Measurements from ENCODE around the gene SYNGAP1.

SYNGAP1 gene

DNA sequence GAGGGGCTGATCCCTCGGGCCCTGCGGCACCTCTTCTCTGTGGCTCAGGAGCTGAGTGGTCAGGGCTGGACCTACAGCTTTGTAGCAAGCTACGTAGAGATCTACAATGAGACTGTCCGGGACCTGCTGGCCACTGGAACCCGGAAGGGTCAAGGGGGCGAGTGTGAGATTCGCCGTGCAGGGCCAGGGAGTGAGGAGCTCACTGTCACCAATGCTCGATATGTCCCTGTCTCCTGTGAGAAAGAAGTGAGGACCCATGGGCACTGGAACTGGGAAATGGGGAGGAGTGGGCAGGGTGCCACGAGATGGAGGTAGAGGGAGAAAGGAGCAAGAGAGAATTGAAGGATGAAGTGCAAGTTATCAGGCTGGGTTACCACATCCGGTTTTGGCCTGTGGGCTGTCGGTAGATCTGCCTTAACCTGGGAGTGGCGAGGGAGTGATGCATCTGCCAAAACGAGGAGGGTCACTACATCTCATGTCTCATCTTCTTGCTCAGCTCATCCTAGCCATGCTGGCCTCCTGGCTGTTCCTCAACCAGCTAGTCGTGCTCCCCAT is 14.4 kb upstream of the SYNGAP1 start:
- DNase-seq = peak; percentile 14

DNA sequence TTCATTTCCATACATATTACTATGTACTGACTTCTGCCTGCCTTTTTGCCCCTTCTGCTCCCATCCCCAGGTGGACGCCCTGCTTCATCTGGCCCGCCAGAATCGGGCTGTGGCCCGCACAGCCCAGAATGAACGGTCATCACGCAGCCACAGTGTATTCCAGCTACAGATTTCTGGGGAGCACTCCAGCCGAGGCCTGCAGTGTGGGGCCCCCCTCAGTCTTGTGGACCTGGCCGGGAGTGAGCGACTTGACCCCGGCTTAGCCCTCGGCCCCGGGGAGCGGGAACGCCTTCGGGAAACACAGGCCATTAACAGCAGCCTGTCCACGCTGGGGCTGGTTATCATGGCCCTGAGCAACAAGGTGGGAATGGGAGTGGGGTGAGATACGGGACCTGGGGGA is 13.7 kb upstream of the SYNGAP1 start:
- no peak for DNase-seq

DNA sequence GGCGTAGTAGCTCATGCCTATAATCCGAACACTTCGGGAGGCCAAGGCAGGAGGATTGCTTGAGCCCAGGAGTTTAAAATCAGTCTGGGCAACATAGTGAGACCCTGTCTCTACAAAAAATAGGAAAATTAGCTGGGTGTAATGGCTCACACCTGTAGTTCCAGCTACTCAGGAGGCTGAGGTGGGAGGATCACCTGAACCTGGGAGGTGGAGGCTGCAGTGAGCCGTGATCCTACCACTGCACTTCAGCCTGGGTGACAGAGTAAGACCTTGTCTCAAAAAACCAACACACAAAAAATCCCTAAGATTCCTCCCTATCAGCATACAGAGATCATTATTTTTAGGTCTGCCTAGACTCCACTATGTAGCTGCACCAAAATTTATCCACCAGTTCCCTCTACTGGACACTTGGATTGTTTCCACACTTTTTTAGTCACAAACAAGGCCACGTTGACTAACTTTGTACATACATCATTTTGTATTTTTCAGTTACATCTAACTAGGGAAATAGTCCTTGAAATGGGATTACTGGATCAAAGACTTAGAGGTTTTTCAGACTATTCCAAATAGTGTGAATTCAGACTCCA is 12.6 kb upstream of the SYNGAP1 start:
- no peak for DNase-seq

DNA sequence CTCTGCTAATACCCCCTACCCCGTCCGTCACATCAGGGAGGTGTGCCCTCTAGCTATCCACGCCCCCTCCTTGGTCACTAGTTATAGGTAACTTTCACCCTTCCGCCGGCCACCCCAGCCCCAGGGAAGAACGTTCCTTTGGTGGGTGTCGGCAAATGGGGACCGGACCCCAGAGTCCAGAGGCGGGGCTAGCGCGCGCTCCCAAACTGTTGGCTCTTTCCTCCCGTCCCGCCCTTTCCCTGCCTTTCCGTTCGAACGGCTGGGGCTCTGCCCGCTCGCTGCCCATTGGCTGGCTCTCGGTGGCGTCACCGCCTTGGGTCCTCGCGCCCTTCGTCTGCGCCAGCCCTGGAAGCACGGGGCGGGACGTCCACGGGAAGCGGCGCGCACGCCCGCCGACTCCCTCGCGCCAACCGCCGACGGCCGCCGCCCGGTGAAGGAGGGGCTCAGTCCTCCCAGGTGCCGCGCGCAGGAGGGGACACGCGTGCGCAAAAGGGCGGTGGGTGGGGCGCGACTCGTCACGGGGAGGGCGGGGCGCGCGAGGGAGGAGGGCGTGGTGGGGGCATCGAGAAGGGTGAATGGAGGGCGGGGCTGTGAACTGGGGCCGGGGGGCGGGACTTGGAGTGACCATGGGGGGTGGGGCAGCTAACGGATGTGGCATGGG is 9.7 kb upstream of the SYNGAP1 start:
- DNase-seq = peak; percentile 97

DNA sequence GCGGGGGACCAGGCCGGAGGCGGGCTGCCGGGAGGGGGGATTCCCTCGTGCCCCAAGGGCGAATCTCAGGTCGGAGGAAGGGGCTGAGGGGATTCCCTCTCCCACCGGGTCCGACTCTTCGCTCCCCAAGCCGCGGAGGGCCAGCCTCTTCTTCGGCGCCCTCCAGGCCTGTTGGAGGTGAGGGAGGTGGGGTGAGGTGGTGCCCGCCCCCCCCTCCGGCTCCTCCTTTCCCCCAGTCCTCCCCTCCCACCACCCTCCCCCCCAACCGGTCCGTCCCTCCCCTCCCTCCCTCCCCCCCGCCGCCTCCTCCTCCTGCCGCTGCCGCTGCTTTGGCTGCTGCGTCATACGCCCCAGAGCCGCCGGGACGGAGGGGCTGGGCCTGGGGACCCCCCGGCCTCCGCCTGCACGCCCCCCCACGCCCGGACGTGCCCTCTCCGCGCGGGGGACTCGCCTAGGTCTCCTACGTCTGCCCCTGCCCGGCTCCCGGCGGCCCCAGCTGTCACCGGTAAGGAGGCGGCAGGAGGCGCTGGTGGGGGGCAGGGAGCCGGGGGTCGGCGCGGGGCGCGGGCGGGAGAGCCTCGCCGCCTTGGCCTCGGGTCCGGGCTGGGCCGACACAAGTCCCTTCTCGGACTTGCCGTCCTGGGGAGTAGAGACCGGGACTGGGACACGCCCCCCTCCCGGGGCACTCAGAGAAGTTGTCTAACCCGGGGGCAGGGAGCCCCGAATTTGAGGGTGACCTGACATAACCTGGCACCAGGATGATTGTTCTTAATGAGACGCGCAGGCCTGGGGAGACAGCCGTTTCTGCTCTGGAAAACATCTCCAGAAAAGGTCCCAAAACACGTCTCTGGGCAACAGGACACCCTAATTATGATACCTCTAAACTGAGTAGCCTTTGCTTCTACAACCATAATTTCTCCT is 8.9 kb upstream of the SYNGAP1 start, which contains the start of gene PHF1:
PHF1 (plus strand) TSS at position 304 of the 921 bp plus-strand sequence. CDS start 1,250 bp downstream, outside the sequence.
- DNase-seq = peak; percentile 94

DNA sequence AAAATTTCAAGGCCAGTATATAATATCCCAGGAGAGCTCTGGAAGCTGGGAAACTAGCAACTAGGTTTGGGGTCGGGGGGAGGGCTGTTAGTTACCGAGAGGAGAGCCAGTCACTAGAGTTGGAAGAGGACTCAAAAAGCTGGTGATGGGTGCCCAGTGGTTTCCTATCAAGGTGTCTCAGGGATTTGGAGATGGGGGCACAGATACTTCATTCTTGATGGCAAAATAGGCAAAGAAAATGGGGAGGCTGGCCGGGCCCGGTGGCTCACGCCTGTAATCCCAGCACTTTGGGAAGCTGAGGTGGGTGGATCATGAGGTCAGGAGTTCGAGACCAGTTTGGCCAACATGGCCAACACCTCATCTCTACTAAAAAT is 8.2 kb upstream of the SYNGAP1 start:
- DNase-seq = no peak

DNA sequence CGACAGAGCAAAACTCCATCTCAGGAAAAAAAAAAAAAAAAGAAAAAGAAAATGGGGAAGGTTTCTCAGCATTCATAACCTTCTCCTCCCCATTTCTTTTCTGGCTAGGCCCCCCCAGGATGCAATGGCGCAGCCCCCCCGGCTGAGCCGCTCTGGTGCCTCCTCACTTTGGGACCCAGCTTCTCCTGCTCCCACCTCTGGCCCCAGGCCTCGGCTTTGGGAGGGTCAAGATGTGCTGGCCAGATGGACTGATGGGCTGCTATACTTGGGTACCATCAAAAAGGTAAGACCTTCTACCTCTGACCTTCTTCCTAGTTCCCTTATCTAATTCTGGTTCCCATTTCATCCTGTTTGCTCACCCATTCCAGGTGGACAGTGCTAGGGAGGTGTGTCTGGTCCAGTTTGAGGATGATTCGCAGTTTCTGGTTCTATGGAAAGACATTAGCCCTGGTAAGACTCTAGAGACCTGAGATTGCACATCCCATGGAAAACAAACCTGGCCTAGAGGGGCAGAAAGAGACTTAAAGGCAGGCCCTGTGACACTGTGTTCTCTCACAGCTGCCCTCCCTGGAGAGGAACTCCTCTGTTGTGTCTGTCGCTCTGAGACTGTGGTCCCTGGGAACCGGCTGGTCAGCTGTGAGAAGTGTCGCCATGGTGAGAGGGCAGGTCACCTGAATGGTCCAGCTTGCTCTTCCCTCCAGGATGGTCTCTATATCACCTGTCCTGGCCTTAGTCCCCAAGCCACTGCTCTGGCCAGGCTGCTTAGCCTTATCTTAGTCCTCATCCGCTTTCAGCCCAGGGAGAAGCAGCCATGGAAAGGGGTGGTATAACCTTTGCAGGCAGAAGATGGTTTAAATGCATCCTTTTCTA is 7.5 kb upstream of the SYNGAP1 start:
- no peak for DNase-seq

DNA sequence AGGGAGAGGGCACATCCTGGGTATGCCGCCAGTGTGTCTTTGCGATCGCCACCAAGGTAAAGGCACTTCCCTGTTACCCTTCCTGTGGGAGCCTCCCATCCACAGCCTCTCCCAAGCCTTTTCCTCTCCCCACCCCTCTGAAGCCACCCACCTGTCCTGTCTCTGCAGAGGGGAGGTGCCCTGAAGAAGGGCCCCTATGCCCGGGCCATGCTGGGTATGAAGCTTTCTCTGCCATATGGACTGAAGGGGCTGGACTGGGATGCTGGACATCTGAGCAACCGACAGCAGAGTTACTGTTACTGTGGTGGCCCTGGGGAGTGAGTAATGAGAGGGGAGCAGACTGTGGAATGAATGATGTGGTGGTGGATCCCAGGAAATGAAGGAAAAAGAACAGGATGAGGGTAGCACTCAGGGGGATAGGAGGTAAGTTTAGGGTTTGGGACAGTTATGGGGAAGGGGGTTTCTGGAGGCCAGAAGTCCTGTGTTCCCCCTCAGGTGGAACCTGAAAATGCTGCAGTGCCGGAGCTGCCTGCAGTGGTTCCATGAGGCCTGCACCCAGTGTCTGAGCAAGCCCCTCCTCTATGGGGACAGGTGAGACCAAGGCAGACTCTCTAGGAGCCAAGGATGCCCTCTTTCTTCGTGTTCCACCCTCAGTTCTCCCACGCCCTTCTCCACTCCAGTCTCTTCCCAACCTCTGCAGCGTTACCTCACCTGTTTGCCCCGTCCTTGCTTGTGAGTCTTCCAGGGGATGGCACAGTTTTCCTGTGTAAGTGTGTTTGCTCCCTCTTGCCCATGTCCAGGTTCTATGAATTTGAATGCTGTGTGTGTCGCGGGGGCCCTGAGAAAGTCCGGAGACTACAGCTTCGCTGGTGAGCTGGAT is 6.4 kb upstream of the SYNGAP1 start:
- no peak for DNase-seq

DNA sequence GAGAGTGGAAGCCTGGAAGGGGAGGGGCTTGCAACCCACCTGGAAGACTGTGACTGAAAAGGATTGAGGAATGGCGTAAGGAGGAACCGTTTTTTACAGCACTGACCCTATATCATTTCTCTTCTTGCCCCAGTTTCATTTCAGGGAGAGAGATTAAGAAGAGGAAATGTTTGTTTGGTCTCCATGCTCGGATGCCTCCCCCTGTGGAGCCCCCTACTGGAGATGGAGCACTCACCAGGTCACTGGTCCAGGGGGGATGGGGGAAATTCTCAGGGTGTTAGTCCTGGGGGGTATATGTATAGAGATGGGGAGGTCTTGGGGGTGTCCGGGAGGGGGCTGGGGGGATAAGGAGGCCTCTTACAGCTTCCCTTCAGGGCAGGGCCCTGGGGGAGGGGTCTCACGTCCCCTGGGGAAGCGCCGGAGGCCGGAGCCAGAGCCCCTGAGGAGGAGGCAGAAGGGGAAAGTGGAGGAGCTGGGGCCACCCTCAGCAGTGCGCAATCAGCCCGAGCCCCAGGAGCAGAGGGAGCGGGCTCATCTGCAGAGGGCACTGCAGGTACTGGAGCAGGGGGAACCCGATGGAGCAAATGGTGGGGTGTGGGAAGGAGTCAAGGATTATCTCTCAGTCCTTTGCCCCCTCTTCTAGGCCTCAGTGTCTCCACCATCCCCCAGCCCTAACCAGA is 5.1 kb upstream of the SYNGAP1 start:
- no peak for DNase-seq

DNA sequence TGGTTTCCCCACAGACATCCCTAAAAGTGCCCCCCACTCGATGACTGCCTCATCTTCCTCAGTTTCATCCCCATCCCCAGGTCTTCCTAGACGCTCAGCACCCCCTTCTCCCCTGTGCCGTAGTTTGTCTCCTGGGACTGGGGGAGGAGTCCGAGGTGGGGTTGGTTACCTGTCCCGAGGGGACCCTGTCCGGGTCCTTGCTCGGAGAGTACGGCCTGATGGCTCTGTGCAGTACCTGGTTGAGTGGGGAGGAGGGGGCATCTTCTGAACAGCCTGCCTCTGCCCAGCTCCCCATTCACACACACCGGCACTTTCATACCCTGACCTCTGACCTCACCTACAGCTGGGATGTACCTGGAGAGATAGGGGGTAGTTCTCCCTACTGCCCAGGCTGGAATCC is 4.0 kb upstream of the SYNGAP1 start:
- DNase-seq = no peak

DNA sequence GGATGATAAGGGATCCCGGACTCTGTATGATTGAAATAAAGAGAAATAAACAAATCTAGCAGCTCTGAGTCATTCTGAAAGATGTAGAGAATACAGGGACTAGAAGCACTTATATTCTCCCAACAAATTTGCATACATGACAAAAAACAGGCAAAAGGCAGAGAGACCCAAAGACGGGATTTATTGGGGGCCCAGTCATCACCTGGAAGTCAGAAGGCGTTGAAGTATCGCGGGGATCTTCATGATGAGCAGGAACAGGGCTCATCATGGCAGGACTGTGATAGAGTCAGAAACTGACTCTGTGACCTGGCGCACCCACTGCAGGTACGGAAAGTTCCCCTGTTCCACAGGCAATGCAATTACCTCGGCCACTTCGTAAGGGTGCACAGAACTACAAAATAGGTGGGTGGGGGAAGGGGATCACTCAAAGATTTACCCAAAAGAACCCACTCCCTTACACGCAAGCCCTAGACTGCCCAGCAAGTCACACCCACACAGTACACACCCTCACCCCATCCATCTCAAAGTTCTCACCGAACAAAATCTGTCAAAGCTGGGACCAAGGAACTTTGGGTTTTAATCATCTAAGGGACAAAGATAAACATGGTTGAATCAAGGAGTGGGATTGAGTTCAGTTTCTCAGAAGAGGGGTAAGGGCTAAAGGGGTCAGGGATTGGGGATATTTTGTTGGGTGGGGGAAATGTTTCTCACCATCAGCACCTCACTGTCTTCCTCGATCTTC is 3.3 kb upstream of the SYNGAP1 start:
- DNase-seq = no peak

DNA sequence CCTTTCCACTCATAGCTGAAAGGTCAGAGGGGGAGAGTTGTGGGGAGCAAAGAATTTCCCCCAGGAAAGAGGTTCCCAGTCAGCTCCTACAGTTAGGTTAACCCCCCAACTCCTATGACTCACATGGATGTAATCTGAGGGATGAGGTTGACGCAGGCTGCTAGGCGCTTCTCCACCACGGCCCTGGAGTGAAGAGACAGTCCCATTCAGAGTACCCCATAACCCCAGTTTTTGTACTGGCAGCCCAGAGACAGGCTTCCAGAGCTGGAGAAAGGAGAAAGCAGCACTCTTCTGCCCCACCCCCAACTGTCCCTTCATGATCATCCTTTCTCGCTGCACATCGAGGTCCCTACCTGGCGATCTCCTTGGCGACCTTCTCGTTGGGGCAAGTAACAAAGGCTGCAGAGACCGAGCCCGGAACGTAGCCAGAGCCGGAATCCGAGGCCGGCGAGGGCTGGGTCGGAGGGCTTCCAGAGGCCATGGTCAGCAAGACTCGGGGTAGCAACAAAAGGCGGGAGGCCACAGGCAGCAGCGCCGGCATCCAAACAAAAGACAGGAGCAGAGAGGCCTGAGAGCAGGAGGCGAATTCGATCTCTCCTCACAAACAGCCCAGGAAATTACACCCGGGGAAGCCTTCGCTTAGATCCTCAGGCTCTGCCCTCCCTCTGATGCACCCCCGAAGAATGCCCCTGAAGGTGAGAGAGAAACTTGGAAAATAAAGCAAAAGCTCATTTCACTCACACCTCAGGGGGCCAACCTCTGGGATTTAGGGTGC is 2.5 kb upstream of the SYNGAP1 start:
- no peak for DNase-seq

DNA sequence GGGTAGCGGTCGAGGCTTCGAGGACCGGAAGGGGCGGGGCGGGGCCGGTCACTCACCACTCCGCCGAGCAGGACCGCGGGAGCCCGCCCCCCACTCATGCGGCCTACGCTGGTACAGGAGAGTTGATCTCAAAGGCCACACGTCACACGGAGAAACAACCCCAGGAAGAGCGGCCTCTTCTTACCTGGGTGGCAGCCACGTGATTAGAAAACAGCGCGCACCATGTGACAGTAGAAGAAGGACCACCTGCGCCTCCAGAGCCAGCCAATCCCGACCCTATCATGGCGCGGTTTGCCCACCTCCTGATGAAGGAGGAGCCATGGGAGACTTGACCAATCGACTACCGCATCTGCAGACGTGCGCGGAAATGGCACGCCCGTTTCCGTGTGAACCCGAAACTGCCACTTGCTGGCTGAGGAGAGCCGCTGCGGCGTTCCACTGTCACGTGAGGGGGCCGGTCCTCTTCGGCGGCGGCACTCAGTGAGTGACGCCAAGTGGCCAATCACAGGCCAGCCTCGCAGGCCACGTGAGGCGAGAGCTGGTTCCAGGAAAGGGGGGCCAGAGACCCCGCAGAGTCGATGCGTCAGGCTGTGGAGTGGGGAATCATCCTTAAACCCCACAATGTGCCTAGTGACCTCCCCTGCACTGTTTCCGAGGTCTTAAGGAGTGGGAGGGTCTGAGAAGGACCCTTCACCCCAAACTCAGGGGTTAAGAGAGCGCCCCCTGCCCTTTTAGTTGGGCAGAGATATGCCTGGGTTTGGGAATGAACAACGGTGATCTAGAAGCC is 1.8 kb upstream of the SYNGAP1 start, which contains the start of gene CUTA:
CUTA (minus strand) TSS at position 205 of the 787 bp plus-strand sequence; CDS start at position 98, 107 bp downstream.
- peak; percentile 100 for DNase-seq

DNA sequence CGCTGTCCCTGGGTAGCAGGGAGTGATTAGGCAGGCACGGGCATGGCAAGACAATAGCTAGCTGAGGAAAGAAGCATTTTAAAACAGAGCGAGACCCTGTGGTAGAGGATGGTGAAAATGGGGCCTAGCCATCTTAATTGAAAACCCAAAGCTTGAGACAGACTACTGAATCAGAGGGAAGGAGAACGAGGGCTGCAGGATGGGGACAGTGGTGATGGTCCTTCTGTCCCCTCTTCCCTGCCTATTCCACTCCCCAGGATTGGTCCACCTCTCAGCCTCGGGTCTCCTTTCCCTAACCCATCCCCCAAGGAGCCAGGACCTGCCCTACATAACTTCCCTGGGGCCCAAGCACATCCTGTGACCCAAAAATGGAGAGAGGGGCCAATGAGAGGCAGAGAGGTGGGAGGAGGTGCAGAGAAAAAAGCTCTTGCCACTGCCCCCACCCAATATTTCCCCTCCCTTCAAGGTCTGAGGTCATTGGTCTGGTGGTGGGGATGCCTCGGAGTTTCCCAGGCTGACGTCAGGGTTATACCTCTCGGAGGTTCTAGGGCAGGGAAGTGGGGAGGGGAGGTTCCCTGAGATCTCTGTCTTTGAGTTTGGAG is 1.1 kb upstream of the SYNGAP1 start:
- peak; percentile 64 for DNase-seq

DNA sequence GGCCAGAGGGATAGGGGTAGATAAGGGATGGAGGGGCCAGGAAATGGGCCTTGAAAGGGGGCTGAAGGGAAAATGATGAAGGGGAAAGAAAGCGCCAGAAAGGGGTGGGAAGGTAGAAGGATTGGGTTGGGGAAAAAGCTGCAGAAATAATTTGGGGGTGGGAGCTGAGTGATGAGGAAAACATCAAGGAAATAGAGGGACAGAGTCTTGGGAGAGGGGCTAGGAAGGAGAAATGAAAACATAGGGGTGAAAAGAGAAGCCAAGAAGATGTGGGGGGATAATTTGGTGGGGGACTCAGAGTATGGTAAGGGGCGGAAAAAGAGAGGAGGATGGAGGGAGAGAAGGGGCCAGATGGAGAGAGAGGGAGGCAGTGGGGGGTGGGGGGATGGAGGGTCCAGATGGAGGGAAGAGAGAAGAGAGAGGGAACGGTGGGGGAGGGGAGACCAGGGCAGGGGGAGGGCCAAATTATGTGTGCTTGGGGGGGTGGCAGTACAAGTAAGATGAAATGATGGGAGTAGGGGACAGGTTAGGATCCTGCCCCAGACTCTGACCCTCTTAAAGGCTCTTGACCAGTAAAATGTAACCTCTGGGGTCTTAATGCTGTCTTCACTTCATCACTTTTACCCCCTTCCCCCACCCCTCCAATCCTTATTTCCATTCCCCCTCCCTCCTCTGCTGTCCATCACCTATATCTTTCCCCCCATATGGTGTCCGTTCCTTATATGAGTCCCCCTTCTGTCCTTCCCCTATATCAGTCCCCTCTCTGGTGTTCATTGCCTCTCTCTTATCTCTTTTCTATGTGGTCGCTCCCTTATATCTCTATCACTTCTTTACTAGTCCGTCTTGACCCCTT is 852 bp downstream of the SYNGAP1 start:
- DNase-seq = no peak

DNA sequence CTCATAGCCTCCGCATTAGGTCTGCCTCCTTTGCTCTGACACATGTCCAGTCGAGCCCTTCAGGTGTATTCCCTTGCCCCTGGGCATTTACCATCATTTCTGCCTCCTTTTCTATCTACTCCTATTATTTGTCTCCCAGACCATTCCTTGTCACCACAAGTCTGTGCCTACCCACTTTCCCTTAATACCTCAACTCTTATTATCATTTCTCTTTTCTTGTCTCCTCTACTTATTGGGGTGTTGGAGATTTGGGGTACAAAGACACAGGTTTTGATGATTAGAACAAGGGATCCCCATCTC is 1.4 kb downstream of the SYNGAP1 start:
- DNase-seq = no peak

DNA sequence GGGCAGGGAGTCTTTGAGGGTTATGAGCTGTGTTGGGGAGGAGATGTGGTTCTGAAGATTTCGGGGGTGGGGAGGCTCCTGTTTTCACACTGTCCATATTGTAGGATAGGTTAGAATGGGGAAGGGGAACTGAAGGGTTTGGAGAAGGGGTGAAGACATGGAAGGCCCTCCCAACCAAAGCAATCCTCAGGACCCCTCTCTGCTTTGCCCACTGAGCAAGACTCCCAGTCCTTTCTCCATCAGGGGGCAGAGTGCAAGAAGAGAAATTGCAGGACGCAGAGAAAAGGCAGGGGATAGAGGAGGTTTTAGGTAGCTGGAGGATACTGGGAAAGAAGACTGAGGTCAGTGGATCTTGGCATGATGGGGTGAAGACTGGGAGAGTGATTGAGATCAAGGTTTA is 3.9 kb downstream of the SYNGAP1 start:
- no peak for DNase-seq

Measured in CD4-positive, alpha-beta T cell treated with Interleukin-4 for 4 hours (primary cell).